ENCODE data around the gene PARD3. TPM values are rescaled to one million over a fixed set of nuclear protein-coding genes. Genes with fewer than 3 reads are reported as not detected.

The PARD3 gene
- total RNA-seq, 1 experiment from 2014 or later = 154 TPM

DNA sequence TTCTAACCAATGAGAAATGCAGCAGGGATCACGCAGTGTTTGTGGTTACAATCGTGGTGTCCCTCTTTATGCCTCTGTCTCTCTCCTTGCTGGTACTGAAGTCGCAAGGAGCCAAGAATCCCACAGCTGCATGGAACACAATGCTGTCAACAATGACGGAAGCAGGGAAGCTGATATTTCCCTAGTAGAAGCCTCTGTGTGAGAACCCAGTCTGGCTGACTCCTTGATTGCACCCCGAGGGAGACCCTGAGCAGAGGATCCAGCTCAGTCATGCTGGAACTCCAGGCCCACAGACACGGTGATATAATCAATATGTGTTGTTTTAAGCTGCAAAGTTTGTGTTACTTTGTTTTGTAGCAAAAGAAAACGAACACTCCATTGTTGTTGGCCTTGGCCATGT, 677.9 kb downstream of the PARD3 start:
- POLR2A ChIA-PET (ENCODE audit: unreplicated experiment) = no interaction called here
- peak overlapping the region; percentile 17; the same call in 1 of the 2 replicates for H3K9ac ChIP-seq (ENCODE audit: low read length)
- H3K79me2 ChIP-seq (ENCODE audit: low read length) = no peaks in the 10 kb centered on the region
- intact Hi-C loops (cut with micrococcal nuclease) = loop anchor here (5.0 kb wide), 1 partner anchor 800 kb away; no protein-coding TSS in a partner anchor
- TF ChIP-seq EZH2 (IDR thresholded peaks at IDR 0.05; ENCODE audit: low read length, unreplicated experiment) (no peak), EZH2phosphoT487 (IDR thresholded peaks at IDR 0.05; ENCODE audit: borderline replicate concordance, low read length) (no peak)
- TF ChIP-seq, protein P1, sequence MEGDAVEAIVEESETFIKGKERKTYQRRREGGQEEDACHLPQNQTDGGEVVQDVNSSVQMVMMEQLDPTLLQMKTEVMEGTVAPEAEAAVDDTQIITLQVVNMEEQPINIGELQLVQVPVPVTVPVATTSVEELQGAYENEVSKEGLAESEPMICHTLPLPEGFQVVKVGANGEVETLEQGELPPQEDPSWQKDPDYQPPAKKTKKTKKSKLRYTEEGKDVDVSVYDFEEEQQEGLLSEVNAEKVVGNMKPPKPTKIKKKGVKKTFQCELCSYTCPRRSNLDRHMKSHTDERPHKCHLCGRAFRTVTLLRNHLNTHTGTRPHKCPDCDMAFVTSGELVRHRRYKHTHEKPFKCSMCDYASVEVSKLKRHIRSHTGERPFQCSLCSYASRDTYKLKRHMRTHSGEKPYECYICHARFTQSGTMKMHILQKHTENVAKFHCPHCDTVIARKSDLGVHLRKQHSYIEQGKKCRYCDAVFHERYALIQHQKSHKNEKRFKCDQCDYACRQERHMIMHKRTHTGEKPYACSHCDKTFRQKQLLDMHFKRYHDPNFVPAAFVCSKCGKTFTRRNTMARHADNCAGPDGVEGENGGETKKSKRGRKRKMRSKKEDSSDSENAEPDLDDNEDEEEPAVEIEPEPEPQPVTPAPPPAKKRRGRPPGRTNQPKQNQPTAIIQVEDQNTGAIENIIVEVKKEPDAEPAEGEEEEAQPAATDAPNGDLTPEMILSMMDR (conservative IDR thresholded peaks at IDR 0.05; ENCODE audit: low read depth, low read length) = no peak
- no peaks in the 10 kb centered on the region for H3K36me3 ChIP-seq (ENCODE audit: low read depth, low read length)
- CTCF ChIA-PET = no interaction called here
- BruUV-seq (replicated peaks) = no TSS peak
- H3K9me2 ChIP-seq (replicated peaks; ENCODE audit: low read length) = no peaks in the 10 kb centered on the region; the same call in 1 of the 2 replicates
- H3K4me1 ChIP-seq (ENCODE audit: insufficient read depth, low read length) = peaks cover 23% of the 10 kb centered on the region
- H3K4me2 ChIP-seq (ENCODE audit: low read length) = peak overlapping the region; percentile 27
- H3K27me3 ChIP-seq (ENCODE audit: low read length) = no peaks in the 10 kb centered on the region
- ATAC-seq (no peak), DNase-seq (no peak)
- H3K4me3 ChIP-seq (ENCODE audit: low read length) = no peak overlapping the region
- H4K20me1 ChIP-seq (ENCODE audit: low read length) = no peaks in the 10 kb centered on the region
- H3K27ac ChIP-seq (ENCODE audit: low read length) = peak overlapping the region; percentile 81
- no peaks in the 10 kb centered on the region for H3K9me3 ChIP-seq (ENCODE audit: low read length)
- H3F3A ChIP-seq (ENCODE audit: low read length, unreplicated experiment) = peaks cover 5% of the 10 kb centered on the region
- H2AFZ ChIP-seq (ENCODE audit: low read length) = no peak overlapping the region

GRCh38 chr10:34135515-34135914, 679.6 kb downstream of the PARD3 start:
- TF ChIP-seq EZH2 (IDR thresholded peaks at IDR 0.05; ENCODE audit: low read length, unreplicated experiment) = no peak
- TF ChIP-seq, protein P1 (conservative IDR thresholded peaks at IDR 0.05; ENCODE audit: low read depth, low read length) = no peak
- no peak for TF ChIP-seq EZH2phosphoT487 (IDR thresholded peaks at IDR 0.05; ENCODE audit: borderline replicate concordance, low read length)
- H3K79me2 ChIP-seq (ENCODE audit: low read length) = no peaks in the 10 kb centered on the region
- ChIA-PET CTCF (no interaction called here), POLR2A (ENCODE audit: unreplicated experiment) (no interaction called here)
- peaks cover 26% of the 10 kb centered on the region for H3K4me1 ChIP-seq (ENCODE audit: insufficient read depth, low read length)
- no peaks in the 10 kb centered on the region for H3K27me3 ChIP-seq (ENCODE audit: low read length)
- no TSS peak for BruUV-seq (replicated peaks)
- no peaks in the 10 kb centered on the region for H3K9me3 ChIP-seq (ENCODE audit: low read length)
- peaks cover 5% of the 10 kb centered on the region for H3F3A ChIP-seq (ENCODE audit: low read length, unreplicated experiment)
- ATAC-seq = no peak
- no peaks in the 10 kb centered on the region for H3K36me3 ChIP-seq (ENCODE audit: low read depth, low read length)
- no peak overlapping the region for H3K4me3 ChIP-seq (ENCODE audit: low read length)
- H4K20me1 ChIP-seq (ENCODE audit: low read length) = no peaks in the 10 kb centered on the region
- no peak overlapping the region for H2AFZ ChIP-seq (ENCODE audit: low read length)
- no peak for DNase-seq
- no peak overlapping the region for H3K4me2 ChIP-seq (ENCODE audit: low read length)
- intact Hi-C loops (cut with micrococcal nuclease) = loop anchor here (5.0 kb wide), 1 partner anchor 798 kb away; no protein-coding TSS in a partner anchor
- no peak overlapping the region for H3K9ac ChIP-seq (ENCODE audit: low read length)
- H3K27ac ChIP-seq (ENCODE audit: low read length) = no peak overlapping the region
- H3K9me2 ChIP-seq (replicated peaks; ENCODE audit: low read length) = no peaks in the 10 kb centered on the region; the same call in 1 of the 2 replicates

GRCh38 chr10:34134602-34135001, 680.5 kb downstream of the PARD3 start:
- ChIA-PET CTCF (interaction anchor here (0.6 kb wide), 1 partner anchor 12 kb away, joined by 4 read pairs; no protein-coding TSS in a partner anchor), POLR2A (ENCODE audit: unreplicated experiment) (interaction anchor here (0.6 kb wide), 1 partner anchor 999 kb away, joined by 11 read pairs; no protein-coding TSS in a partner anchor)
- Histone ChIP-seq H2AFZ (ENCODE audit: low read length) (no peak overlapping the region), H3K9me2 (replicated peaks; ENCODE audit: low read length) (no peaks in the 10 kb centered on the region; the same call in 1 of the 2 replicates), H3K4me3 (ENCODE audit: low read length) (no peak overlapping the region), H3K4me1 (ENCODE audit: insufficient read depth, low read length) (peaks cover 26% of the 10 kb centered on the region), H3K4me2 (ENCODE audit: low read length) (no peak overlapping the region), H3F3A (ENCODE audit: low read length, unreplicated experiment) (peaks cover 5% of the 10 kb centered on the region), H3K9me3 (ENCODE audit: low read length) (no peaks in the 10 kb centered on the region), H3K27ac (ENCODE audit: low read length) (no peak overlapping the region), H3K9ac (ENCODE audit: low read length) (no peak overlapping the region), H3K27me3 (ENCODE audit: low read length) (no peaks in the 10 kb centered on the region), H4K20me1 (ENCODE audit: low read length) (no peaks in the 10 kb centered on the region), H3K79me2 (ENCODE audit: low read length) (no peaks in the 10 kb centered on the region), H3K36me3 (ENCODE audit: low read depth, low read length) (no peaks in the 10 kb centered on the region)
- DNase-seq (no peak), ATAC-seq (no peak)
- no TSS peak for BruUV-seq (replicated peaks)
- TF ChIP-seq, protein P1 (conservative IDR thresholded peaks at IDR 0.05; ENCODE audit: low read depth, low read length) = no peak
- TF ChIP-seq EZH2 (IDR thresholded peaks at IDR 0.05; ENCODE audit: low read length, unreplicated experiment) = no peak
- TF ChIP-seq EZH2phosphoT487 (IDR thresholded peaks at IDR 0.05; ENCODE audit: borderline replicate concordance, low read length) = no peak
- intact Hi-C loops (cut with micrococcal nuclease) = loop anchor here (5.0 kb wide), 1 partner anchor 797 kb away; no protein-coding TSS in a partner anchor
